Jurkat, Clone E6-1 (cell line): ENCODE results near the gene TMEM150C.
"Not testable (repeated sequence)": the region's sequence is repeated elsewhere in the genome, so short reads cannot be mapped to it uniquely, and the experiment has no call there.

Experiments used
- DNase-seq: peaks from one replicate; pipeline ENCODE4 v3.0.0-alpha.2; 2011; ENCODE audit warnings: low read depth, low spot score
- H3K4me3 ChIP-seq: 2 replicates; pipeline ENCODE4 v1.5.1; 2011; ENCODE audit warnings: mild to moderate bottlenecking, low read length, control low read depth, moderate library complexity

The TMEM150C gene

DNA sequence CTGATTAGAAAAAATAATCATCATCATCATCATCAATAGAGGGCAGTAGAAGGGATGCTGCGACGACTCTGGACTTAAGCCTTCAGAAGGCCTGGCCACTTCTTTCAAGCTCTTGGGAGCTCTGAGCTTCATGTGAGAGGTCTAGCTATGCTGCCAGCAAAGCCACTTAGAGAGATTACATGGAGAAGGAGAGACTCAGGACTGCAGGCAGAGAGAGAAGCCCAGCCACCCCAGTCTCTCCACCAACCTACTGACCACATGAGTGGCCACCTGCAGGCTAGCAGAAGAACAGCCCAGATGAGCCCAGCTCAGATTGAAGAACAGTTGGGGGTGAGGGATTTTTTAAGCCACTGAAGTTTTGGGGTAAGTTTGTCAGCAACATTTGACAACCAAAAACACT, 17.1 kb upstream of the TMEM150C start:
- DNase-seq = no peak
- H3K4me3 ChIP-seq = no peak overlapping the region

DNA sequence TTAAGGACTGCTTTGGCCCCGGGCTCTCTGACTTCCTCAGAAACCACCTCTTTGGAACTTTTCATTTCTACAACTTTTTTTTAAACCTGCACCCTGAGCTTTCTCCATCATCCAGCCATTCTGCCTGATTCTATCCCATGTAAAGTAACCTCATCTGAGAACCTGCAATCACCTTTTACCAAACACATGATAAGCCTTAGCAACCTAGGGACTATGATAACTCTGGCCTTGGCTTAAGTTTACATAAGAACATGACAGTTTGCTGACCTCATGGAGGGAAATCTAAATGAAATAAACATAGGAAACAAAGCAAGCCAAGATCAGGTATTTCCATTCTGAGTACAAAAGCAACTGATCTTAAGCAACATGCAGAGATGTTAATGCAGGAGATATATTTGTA, 15.7 kb upstream of the TMEM150C start:
- DNase-seq = no peak
- no peak overlapping the region for H3K4me3 ChIP-seq

DNA sequence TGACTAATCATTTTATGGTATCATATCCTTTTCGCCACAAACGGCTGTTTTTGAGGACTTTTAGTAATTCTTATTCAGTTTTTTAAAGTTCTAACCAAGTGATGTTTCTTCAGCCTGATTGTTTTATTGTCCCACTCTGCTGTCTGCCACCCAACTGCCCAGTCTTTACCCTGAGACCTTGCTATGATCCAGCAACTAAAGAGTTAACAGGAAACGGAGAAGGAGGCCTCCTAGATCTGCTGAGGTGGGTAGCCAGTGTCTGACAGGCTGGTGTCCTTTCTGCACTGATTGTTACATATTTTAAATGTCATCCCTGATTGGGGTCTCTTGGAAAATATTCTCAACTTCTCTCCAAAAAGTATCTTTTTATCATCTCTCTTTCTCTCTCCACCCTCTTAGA, 7.9 kb upstream of the TMEM150C start:
- no peak for DNase-seq
- H3K4me3 ChIP-seq = no peak overlapping the region

DNA sequence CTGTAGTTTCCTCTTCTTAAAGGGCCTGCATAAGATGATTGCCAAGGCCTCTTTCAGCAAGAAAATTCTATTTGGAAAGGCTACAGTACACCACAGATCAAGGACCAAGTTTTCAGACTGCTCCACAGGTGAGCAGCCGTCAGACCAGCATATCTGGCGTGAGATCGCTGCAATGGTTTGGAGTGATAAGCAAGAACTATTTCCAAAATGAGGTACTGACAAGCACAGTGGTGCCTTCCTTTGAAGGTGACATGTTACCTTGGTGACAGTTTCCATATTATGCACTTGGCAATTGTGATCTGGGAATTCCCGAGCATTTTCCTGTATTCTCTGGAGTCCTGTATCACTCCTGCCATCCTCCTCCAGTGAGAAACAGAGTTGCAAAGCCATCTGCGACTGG, 7.3 kb upstream of the TMEM150C start:
- DNase-seq = no peak

DNA sequence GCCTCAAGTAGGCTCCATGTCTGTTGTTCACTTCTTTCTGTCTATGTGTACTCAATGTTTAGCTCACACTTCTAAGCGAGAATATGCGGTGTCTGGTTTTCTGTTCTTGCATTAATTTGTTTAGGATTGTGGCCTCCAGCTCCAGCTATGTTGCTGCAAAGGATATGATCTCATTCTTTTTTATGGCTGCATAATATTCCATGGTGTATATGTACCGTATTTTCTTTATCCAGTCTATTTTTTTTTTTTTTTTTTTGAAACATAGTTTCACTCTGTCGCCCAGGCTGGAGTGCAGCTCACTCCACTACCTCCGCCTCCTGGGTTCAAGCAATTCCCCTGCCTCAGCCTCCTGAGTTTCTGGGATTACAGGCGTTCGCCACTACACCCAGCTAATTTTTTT, 5.7 kb upstream of the TMEM150C start:
- H3K4me3 ChIP-seq = no peak overlapping the region
- no peak for DNase-seq

More for the DNA sequence above, 7.3 kb upstream of the TMEM150C start:
- no peak overlapping the region for H3K4me3 ChIP-seq

DNA sequence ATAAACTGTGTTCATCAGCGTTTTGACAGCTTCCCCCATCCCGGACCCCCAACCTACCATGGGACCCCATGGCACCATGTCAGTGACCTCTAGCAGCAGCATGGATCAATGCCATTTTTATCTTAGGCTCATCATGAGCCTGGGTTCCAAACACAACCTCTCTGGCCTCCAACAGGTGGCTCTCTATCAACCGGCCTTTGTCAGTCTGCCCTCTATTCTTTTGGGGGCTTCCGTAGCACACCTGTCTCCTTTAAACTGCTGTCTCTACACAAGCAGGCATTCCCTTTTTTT, 721 bp upstream of the TMEM150C start:
- H3K4me3 ChIP-seq = peak overlapping the region; percentile 48

DNA sequence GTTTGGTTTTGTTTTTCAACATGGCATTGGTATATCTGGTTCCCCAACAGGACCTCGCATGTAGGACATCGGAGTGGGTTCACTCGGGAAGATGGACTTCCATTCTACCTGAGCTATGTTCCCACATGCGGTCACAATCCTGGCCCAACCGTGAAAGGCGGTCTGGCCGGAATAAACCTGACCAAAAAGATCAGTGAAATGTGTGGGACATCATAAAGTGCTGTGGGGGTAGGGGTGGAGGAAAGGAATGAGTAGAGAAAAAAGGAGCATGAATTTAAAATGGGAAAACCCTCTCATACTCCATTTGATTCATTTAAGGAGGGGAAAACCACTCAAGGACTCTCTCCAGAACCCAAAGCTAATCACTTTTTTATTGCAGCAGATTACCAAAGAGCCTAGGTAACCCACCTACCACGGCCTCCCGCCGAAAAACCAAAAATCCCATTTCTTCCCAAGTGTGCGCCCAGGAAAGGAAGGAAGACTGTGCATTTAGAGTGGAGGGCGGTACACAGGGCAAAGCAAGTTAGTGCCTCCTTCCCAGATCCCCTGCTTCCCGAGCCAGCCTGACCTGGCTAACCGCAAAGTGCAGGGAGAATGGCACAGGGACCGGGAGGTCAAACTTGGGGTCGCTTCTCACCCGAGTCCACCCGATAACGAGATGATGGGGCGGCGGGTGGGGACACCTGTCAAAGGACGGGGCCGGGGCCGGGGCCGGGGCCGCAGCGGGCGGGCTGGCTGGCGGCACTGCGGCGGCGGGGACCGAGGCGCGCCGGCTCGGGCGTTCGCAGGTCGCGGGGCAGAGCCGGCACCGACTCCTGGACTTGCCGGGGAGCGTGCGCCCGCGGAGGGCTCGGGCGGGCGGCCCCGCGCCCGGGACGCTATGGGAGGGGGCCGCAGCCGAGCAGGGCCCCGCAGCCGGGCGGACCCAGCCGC, 669 bp downstream of the TMEM150C start:
- peak overlapping the region; percentile 48 for H3K4me3 ChIP-seq
- no peak for DNase-seq

More for the DNA sequence above, 721 bp upstream of the TMEM150C start:
- no peak for DNase-seq

DNA sequence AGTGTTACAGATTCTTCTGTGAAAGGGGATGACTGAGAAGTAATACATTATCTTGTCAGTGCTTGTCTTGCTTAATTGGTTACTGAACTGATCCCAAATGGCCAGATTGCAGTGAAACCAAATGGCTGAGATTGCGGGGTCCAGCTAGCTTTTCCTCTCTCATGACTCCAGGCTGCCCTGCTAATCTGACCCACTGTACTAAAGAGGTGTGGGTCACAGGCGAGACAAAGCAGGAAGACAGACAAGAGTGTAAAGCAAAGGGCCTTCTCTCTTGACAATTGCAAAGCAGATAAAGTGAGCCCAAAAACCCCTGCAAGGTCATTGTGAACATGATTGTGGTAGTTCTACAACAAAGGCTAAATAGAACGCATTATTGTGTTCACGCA, 2.1 kb downstream of the TMEM150C start:
- H3K4me3 ChIP-seq = no peak overlapping the region
- DNase-seq = no peak

DNA sequence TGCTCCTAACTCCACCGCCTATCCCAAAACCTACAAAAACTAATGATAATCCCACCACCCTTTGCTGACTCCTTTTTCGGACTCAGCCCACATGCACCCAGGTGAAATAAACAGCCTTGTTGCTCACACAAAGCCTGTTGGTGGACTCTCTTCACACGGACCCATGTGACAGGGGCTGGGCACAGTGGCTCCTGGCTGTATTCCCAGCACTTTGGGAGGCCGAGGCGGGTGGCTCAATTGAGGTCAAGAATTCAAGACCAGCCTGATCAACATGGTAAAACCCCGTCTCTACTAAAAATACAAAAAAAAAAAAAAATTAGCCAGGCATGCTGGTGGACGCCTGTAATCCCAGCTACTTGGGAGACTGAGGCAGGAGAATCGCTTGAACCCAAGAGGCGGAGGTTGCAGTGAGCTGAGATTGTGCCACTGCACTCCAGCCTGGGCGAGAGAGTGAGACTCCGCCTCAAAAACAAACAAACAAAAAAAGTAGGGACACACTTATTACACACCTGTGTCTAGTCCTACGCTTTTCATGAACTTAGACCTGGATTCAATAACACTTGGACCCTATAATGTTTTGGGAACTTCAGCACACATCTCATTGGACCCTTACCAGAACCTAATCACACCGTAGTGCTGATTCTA, 2.6 kb downstream of the TMEM150C start:
- not testable (repeated sequence) for DNase-seq, H3K4me3 ChIP-seq

DNA sequence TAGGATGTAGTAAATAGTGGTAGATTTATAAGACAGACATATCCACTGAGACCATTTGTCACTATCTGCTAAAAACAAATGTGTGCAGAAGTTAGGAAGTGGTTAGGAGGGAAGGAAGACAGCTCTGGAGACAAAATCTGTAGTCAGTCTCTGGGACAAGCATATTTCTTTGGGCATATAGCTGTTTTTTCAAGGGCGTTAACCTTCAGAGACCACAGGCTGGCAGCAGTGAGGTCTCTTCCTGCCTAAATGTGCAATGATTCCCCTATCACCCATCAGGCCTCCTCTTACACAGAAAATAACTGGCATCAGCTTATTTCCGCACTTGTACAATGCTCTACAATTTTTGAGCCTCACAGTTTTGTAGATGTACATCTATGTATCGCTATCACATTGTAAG, 6.5 kb downstream of the TMEM150C start:
- no peak overlapping the region for H3K4me3 ChIP-seq
- peak; percentile 32 for DNase-seq

DNA sequence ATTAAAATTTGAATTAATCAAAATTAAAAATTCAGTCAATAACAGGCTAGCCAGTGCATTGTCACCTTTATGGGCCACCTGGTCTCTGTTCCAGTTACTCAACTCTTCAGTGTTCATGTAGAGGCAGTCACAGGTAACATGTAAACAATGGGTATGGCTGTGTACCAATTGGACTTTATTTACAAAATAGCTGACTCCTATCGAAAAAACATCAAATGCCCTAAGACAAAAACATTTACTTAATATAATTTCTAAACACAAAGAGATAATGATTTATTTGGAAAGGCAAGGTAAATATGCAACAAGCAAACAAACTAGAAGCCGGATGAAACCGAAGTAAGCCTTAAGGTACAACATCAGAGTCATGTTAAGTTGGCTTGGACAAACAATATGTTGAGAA, 8.8 kb downstream of the TMEM150C start:
- DNase-seq = no peak

DNA sequence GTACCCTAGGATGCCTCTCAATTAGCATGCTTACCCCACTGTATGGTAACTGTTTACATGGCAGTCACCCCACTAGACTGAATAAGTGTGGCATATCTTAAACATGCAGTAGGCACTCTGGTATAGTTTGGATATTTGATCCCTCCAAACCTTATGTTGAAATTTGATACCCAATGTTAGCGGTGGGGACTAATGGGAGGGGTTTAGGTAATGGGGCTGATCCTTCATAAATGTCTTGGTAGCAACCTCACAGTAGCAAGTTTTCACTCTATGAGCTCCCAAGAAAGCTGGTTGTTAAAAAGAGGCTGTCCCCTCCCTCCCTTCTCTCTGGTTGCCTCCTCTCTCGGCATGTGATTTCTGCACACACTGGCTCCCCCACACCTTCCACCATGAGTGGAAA, 10.1 kb downstream of the TMEM150C start:
- no peak for DNase-seq
- no peak overlapping the region for H3K4me3 ChIP-seq

More for the DNA sequence above, 8.8 kb downstream of the TMEM150C start:
- no peak overlapping the region for H3K4me3 ChIP-seq

DNA sequence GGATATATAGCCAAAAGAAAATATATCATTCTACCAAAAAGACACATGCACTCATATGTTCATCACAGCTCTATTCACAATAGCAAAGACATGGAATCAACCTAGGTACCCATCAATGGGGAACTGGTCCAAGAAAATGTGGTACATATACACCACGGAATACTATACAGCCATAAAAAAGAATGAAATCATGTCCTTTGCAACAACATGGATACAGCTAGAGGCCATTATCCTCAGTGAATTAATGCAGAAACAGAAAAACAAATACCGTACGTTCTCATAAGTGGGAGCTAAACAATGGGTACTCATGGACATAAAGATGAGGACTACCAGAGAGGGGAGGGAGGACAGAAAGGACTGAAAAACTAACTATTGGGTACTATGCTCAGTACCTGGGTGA, 13.9 kb downstream of the TMEM150C start:
- DNase-seq, H3K4me3 ChIP-seq: not testable (repeated sequence)

DNA sequence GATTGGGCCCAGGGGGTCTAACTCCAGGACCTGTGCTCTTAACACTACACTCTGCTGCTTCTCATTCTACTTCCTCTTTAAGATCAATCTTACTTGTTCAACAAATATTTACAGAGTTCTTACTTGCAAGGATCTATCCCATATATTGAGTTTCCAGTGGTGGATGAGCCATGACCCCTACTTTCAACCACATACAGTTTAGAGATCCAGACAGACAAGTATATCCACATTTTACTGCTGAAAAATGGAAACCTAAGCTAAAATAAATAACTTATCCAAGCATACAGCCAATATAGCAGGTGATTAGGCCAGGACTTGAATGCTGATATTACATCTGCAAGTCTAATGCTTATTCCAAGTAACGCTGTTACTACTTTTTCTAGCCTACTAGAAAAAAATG, 18.7 kb downstream of the TMEM150C start:
- DNase-seq = no peak
- no peak overlapping the region for H3K4me3 ChIP-seq

DNA sequence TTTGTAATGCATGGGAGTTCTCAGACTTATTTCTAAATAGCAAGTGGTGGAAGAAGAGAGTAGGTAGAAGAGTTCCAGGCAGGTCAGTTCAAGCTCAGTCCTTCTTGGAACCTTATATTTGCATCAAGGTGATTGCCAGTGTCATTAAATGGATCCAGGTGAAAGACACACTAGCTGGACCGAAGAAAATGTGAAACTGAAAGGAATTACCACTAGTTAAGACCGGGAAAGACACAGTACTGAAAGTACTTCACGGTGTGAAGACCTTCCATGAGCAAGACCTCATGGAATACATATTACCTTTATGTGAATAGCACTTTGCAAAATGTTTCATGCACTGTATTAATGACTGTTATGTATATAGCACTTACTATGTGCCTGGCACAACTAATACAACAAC, 19.1 kb downstream of the TMEM150C start:
- H3K4me3 ChIP-seq = no peak overlapping the region
- no peak for DNase-seq

DNA sequence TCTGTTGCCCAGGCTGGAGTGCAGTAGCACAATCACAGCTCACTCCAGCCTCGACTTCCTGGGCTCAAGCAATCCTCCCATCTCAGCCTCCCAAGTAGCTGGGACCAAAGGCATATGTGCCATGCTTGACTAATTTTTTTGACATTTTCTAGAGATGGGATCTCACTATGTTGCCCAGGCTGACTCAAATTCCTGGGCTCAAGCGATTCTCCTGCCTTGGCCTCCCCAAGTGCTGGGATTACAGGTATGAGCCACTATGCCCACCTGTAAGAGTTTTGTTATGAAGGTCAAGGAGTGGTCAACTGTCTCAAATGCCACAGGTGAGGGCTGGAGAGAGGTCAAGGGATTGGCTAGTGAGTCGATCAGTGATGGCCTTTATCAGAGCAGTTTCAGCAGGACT, 32.5 kb downstream of the TMEM150C start:
- H3K4me3 ChIP-seq = no peak overlapping the region
- no peak for DNase-seq

DNA sequence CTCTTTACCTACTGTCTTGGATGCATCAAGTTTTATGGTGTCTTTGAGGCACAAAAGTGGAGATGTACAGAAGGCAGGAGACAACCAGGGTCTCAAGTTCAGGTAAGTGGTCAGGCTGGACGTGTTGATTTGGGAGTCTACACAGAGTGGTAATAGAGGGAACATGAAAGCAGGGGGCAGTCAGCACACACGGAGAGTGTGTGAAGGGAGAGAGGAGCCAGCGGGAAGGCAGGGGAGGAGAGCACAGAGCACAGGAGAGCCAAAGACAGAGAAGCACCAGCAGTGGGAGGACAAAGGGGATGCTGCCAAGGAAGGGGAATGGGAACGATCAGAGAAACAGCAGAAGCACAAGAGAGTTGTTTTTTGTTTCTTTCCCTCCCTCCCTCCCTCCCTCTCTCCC, 32.9 kb downstream of the TMEM150C start:
- no peak for DNase-seq
- H3K4me3 ChIP-seq = no peak overlapping the region

DNA sequence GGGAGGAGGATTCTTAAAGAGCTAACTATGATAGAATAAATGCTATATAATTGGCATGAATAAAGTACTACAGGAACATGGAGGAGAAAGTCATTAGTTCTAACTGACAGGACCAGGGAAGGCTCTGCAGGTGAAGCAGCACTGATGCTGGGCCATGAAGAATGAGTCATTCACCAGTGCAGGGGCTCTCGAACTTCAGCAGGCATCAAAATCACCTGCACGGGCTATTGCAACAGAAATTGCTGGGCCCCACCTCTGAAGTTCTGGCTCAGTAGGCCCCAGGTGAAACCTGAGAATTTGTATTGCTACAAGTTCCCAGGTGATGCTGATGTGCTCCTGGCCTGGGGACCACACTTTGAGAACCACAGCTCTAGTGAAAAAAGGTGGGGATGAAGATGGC, 33.7 kb downstream of the TMEM150C start:
- DNase-seq = no peak
- no peak overlapping the region for H3K4me3 ChIP-seq

DNA sequence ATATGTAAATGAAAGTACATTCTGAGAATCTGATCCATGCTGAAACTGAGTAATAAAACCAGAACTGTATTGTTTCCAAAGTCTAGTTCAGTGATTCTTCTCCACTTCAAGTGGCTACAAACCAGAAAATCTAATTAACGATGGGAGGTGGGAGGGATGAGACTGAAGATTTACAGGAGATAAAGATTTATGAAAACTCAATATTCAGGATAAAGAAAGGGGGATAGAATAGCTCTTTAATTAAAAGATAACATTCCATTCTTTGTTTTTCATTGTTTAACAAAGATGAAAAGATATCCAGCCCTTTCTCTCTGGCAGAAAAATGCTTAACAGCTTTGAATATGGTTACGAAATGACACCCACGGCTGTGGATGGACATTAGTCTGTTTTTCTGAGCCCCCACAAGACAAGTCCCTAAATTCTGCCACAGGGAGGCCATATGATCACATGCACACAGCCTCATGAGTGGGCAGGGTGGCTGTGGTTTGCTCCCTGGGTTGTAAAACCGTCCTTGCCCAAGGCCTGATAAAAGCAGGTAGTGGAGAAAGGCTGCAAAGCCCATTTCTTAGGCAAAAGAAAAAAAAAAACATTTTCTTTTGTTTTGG, 36.4 kb downstream of the TMEM150C start:
- no peak for DNase-seq
- H3K4me3 ChIP-seq = no peak overlapping the region

DNA sequence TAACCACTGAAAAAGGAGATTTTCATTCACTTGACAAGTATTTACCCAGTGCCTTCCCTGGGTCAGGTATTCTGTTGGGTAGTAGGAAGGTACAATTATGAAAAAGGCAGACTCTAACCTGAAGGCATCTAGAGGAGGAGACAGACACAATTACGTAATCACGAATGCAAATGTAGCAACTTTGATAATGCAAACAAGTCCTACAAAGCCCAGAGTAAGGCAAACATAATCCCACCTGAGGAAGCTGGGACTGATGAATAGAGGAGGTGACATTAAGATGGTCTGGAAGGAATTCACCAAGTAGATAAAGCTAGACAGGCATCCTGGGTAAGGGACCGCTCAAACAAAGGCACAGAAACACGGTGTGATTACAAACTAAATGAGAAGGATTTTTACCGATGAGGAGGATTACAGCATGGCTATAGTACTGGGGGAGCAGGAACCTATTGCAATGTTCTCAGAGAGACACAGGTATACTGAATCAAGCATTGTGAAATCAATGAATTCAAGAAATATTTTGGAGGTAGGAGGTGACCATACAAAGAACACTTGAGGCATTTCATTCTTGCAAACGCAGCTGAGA, 37.1 kb downstream of the TMEM150C start:
- no peak overlapping the region for H3K4me3 ChIP-seq
- DNase-seq = no peak
